OCI-LY7 (cell line): ENCODE measurements around the gene TSPO. TPM values are rescaled to one million over a fixed set of nuclear protein-coding genes. Genes with fewer than 3 reads are reported as not detected.
A peak's percentile ranks its signal among the peaks of the same experiment; 100 is the strongest.

Experiments used
- BruUV-seq: library from RNA; stranded (reverse); fragments of 400-500 nt; replicated peaks from 2 replicates; lab custom pipeline; 2021; lab: Mats Ljungman, UMichigan
- CTCF ChIA-PET: fragments of 300-600 bp; sonication (Branson Sonifier 250); formaldehyde crosslinking; loops from one replicate; lab custom pipeline; 2022; ENCODE audit warnings: antibody characterized with exemption; ENCODE audit not compliant: unreplicated experiment; lab: Charles Lee
- POLR2A ChIA-PET: fragments of 300-600 bp; sonication (Branson Sonifier 250); formaldehyde crosslinking; loops from one replicate; lab custom pipeline; 2022; ENCODE audit warnings: antibody characterized with exemption; lab: Charles Lee
- DNase-seq: peaks from one replicate; pipeline ENCODE4 v3.0.0-alpha.2; 2015; ENCODE audit warnings: low spot score
- H2AFZ ChIP-seq: fragments of 200-600 bp; sonication (generic), shearing (Covaris generic); 2 replicates; pipeline ENCODE4 v1.6.1; 2014; ENCODE audit warnings: mild to moderate bottlenecking, antibody characterized with exemption, low read length, moderate library complexity
- H3K27ac ChIP-seq: fragments of 200-600 bp; sonication (generic); 2 replicates; pipeline ENCODE4 v1.5.1; 2014; ENCODE audit warnings: mixed run types, low read depth, mild to moderate bottlenecking, moderate library complexity, low read length, inconsistent platforms; ENCODE audit not compliant: poor library complexity, severe bottlenecking
- H3K36me3 ChIP-seq: fragments of 200-600 bp; sonication (generic); 2 replicates; pipeline ENCODE4 v1.6.1; 2014; ENCODE audit warnings: mild to moderate bottlenecking, antibody characterized with exemption, low read length, moderate library complexity, mixed read lengths; ENCODE audit not compliant: insufficient read depth
- H3K4me1 ChIP-seq: fragments of 200-600 bp; sonication (generic); 2 replicates; pipeline ENCODE4 v1.5.1; 2014; ENCODE audit warnings: mild to moderate bottlenecking, low read length; ENCODE audit not compliant: insufficient read depth, poor library complexity, severe bottlenecking
- H3K4me2 ChIP-seq: fragments of 200-600 bp; sonication (generic); 2 replicates; pipeline ENCODE4 v1.6.1; 2014; ENCODE audit warnings: mild to moderate bottlenecking, low read length
- H3K4me3 ChIP-seq: fragments of 200-600 bp; sonication (generic); 2 replicates; pipeline ENCODE4 v1.5.1; 2014; ENCODE audit warnings: mild to moderate bottlenecking, low read depth, low read length; ENCODE audit not compliant: poor library complexity, severe bottlenecking
- H3K79me2 ChIP-seq: fragments of 200-600 bp; sonication (generic); 2 replicates; pipeline ENCODE4 v1.6.1; 2016; ENCODE audit warnings: low read depth, mild to moderate bottlenecking, low read length, moderate library complexity, mixed read lengths; ENCODE audit not compliant: insufficient read depth
- H3K9me2 ChIP-seq: fragments of 200-600 bp; sonication (generic); 2 replicates; pipeline ENCODE4 v1.6.1; 2016; ENCODE audit warnings: mild to moderate bottlenecking, low read length, mixed read lengths; ENCODE audit not compliant: insufficient read depth
- H3K9me3 ChIP-seq: fragments of 200-600 bp; sonication (generic); 2 replicates; pipeline ENCODE4 v1.6.1; 2014; ENCODE audit warnings: mild to moderate bottlenecking, mixed run types, low read length, mixed read lengths
- H4K20me1 ChIP-seq: fragments of 200-600 bp; sonication (generic); 2 replicates; pipeline ENCODE4 v1.6.1; 2014; ENCODE audit warnings: mild to moderate bottlenecking, antibody characterized with exemption, low read length, moderate library complexity, mixed read lengths; ENCODE audit not compliant: insufficient read depth
- CTCF ChIP-seq: fragments of 200-600 bp; sonication (generic); conservative IDR thresholded peaks from 2 replicates; pipeline ENCODE4 v1.5.1; 2014; ENCODE audit warnings: mild to moderate bottlenecking, antibody characterized with exemption, low read length, moderate library complexity, mixed read lengths
- EZH2phosphoT487 ChIP-seq: fragments of 200-600 bp; sonication (generic); IDR thresholded peaks from 2 replicates; pipeline ENCODE4 v1.6.1; 2018; ENCODE audit warnings: low read depth, borderline replicate concordance, mild to moderate bottlenecking, mixed run types, antibody characterized with exemption, low read length, moderate library complexity, mixed read lengths
- intact Hi-C: fragments of 100-400 bp; cut with micrococcal nuclease; formaldehyde crosslinking; loops from one replicate; pipeline ENCODE4 v1.10.0; 2022; ENCODE audit not compliant: unreplicated experiment
- total RNA-seq, 2 experiments: library from RNA; depleted of rRNA in 1 of 2; stranded (reverse); fragments of >200 nt in 1 of 2; shearing (Covaris generic) in 1 of 2; gene quantifications; 2 replicates each; pipeline ENCODE4 v1.2.3, GENCODE V29; 2014 to 2022

The TSPO gene
- total RNA-seq, 2 experiments from 2014 or later: 47.1 to 69.9 TPM

- intact Hi-C loops: no loop called here
- Histone ChIP-seq H3K4me1 (peaks cover 15% of the 10 kb centered on the region), H3K4me2 (no peak overlapping the region), H4K20me1 (no peaks in the 10 kb centered on the region), H2AFZ (no peak overlapping the region), H3K79me2 (peaks cover 22% of the 10 kb centered on the region; the same call in 1 of the 2 replicates), H3K9me2 (no peaks in the 10 kb centered on the region), H3K27ac (no peak overlapping the region), H3K9me3 (no peaks in the 10 kb centered on the region), H3K36me3 (peaks cover 66% of the 10 kb centered on the region), H3K4me3 (no peak overlapping the region)
- no peak for DNase-seq
- TF ChIP-seq CTCF: no peak
- no peak for TF ChIP-seq EZH2phosphoT487
- BruUV-seq: no TSS peak
- ChIA-PET POLR2A (no interaction called here), CTCF (no interaction called here)
Observed at GRCh38 chr22:43182118-43182517, 30.8 kb downstream of the TSPO start.

GRCh38 chr22:43182726-43183125 lies 31.4 kb downstream of the TSPO start:
- Histone ChIP-seq H3K4me2 (no peak overlapping the region), H3K4me1 (peaks cover 15% of the 10 kb centered on the region), H3K9me2 (no peaks in the 10 kb centered on the region), H3K9me3 (no peaks in the 10 kb centered on the region), H3K27ac (no peak overlapping the region), H3K36me3 (peaks cover 61% of the 10 kb centered on the region), H3K4me3 (no peak overlapping the region), H3K79me2 (peaks cover 22% of the 10 kb centered on the region; the same call in 1 of the 2 replicates), H2AFZ (no peak overlapping the region), H4K20me1 (no peaks in the 10 kb centered on the region)
- no TSS peak for BruUV-seq
- ChIA-PET CTCF (no interaction called here), POLR2A (no interaction called here)
- intact Hi-C loops: no loop called here
- TF ChIP-seq EZH2phosphoT487: no peak
- TF ChIP-seq CTCF: no peak
- no peak for DNase-seq

- H4K20me1 ChIP-seq: no peaks in the 10 kb centered on the region
- H3K4me2 ChIP-seq: peak overlapping the region; percentile 2; the same call in 1 of the 2 replicates
- H3K9me2 ChIP-seq: no peaks in the 10 kb centered on the region
- no peak overlapping the region for H2AFZ ChIP-seq
- intact Hi-C loops: no loop called here
- no peak overlapping the region for H3K4me3 ChIP-seq
- no peaks in the 10 kb centered on the region for H3K9me3 ChIP-seq
- no peak for TF ChIP-seq CTCF
- no peak for TF ChIP-seq EZH2phosphoT487
- H3K79me2 ChIP-seq: peaks cover 22% of the 10 kb centered on the region; the same call in 1 of the 2 replicates
- POLR2A ChIA-PET: no interaction called here
- H3K27ac ChIP-seq: no peak overlapping the region
- CTCF ChIA-PET: no interaction called here
- no peak for DNase-seq
- no TSS peak for BruUV-seq
- peaks cover 20% of the 10 kb centered on the region for H3K4me1 ChIP-seq
- peaks cover 54% of the 10 kb centered on the region for H3K36me3 ChIP-seq
Observed at GRCh38 chr22:43183496-43184277, 32.3 kb downstream of the TSPO start.
